GM23338 (cell line): Measurements from ENCODE around the gene C22orf39. TPM values are rescaled to one million over a fixed set of nuclear protein-coding genes. Genes with fewer than 3 reads are reported as not detected.
"Not testable (repeated sequence)": the region's sequence is repeated elsewhere in the genome, so short reads cannot be mapped to it uniquely, and the experiment has no call there.

Experiments used
- ATAC-seq: fragments of 200-7000 bp; cut with Tn5 transposase; 3 replicates; pipeline ENCODE4 v1.9.1; 2020
- DNase-seq: peaks from one replicate; pipeline ENCODE4 v3.0.0-alpha.2; 2015; ENCODE audit warnings: low spot score
- H2AFZ ChIP-seq: fragments of 200-600 bp; sonication (generic); 2 replicates; pipeline ENCODE4 v1.8.0; 2016; ENCODE audit warnings: antibody characterized with exemption, mild to moderate bottlenecking, moderate library complexity
- H3F3A ChIP-seq: fragments of 200-600 bp; sonication (generic); replicated peaks from 2 replicates; pipeline ENCODE4 v1.8.0; 2017; ENCODE audit warnings: antibody characterized with exemption, mixed run types, low read depth
- H3K27ac ChIP-seq: fragments of 200-600 bp; sonication (generic); 2 replicates; pipeline ENCODE4 v1.6.1; 2016; ENCODE audit warnings: low read depth
- H3K27me3 ChIP-seq: fragments of 200-600 bp; sonication (generic); 2 replicates; pipeline ENCODE4 v1.8.0; 2016; ENCODE audit warnings: mild to moderate bottlenecking, mixed run types, moderate library complexity; ENCODE audit not compliant: insufficient read depth
- H3K36me3 ChIP-seq: fragments of 200-600 bp; sonication (generic); 2 replicates; pipeline ENCODE4 v1.8.0; 2016; ENCODE audit warnings: mild to moderate bottlenecking; ENCODE audit not compliant: insufficient read depth
- H3K4me1 ChIP-seq: fragments of 200-600 bp; sonication (generic); 2 replicates; pipeline ENCODE4 v1.8.0; 2016; ENCODE audit warnings: mild to moderate bottlenecking, moderate library complexity; ENCODE audit not compliant: insufficient read depth
- H3K4me2 ChIP-seq: fragments of 200-600 bp; sonication (generic); 2 replicates; pipeline ENCODE4 v1.7.1; 2017; ENCODE audit warnings: mixed run types
- H3K4me3 ChIP-seq: fragments of 200-600 bp; sonication (generic); 2 replicates; pipeline ENCODE4 v1.6.1; 2016; ENCODE audit warnings: mixed run types
- H3K79me2 ChIP-seq: fragments of 200-600 bp; sonication (generic); replicated peaks from 2 replicates; pipeline ENCODE4 v1.8.0; 2017; ENCODE audit warnings: mild to moderate bottlenecking; ENCODE audit not compliant: insufficient read depth
- H3K9me2 ChIP-seq: fragments of 200-600 bp; sonication (generic); 2 replicates; pipeline ENCODE4 v1.8.0; 2017; ENCODE audit not compliant: insufficient read depth
- H4K20me1 ChIP-seq: fragments of 200-600 bp; sonication (generic); replicated peaks from 2 replicates; pipeline ENCODE4 v1.8.0; 2017; ENCODE audit warnings: mild to moderate bottlenecking; ENCODE audit not compliant: insufficient read depth
- H3K27ac Mint-ChIP-seq: 2 replicates; pipeline ENCODE4 v1.8.0; 2020; ENCODE audit warnings: inconsistent platforms, mild to moderate bottlenecking, moderate library complexity, mixed read lengths
- H3K27me3 Mint-ChIP-seq: 3 replicates; pipeline ENCODE4 v1.8.0; 2022; ENCODE audit warnings: low read depth, mild to moderate bottlenecking, moderate library complexity, mixed read lengths, inconsistent platforms; ENCODE audit not compliant: insufficient read depth, poor library complexity
- H3K36me3 Mint-ChIP-seq: 3 replicates; pipeline ENCODE4 v1.8.0; 2021; ENCODE audit warnings: low read depth, mild to moderate bottlenecking, inconsistent platforms, moderate library complexity, mixed read lengths
- H3K4me1 Mint-ChIP-seq: 3 replicates; pipeline ENCODE4 v1.8.0; 2020; ENCODE audit warnings: mild to moderate bottlenecking, inconsistent platforms, mixed read lengths
- H3K4me3 Mint-ChIP-seq: 3 replicates; pipeline ENCODE4 v1.8.0; 2021; ENCODE audit warnings: moderate library complexity, mild to moderate bottlenecking, inconsistent platforms, mixed read lengths
- H3K9me3 Mint-ChIP-seq: 3 replicates; pipeline ENCODE4 v1.8.0; 2020; ENCODE audit warnings: moderate library complexity, mild to moderate bottlenecking, inconsistent platforms, mixed read lengths
- CREB1 ChIP-seq: fragments of 250-450 bp; sonication (Bioruptor Pico); IDR thresholded peaks from 2 replicates; pipeline ENCODE4 v1.5.0; 2020; ENCODE audit warnings: low read depth, mild to moderate bottlenecking, moderate library complexity
- EZH2phosphoT487 ChIP-seq: fragments of 200-600 bp; sonication (generic); IDR thresholded peaks from one replicate; pipeline ENCODE4 v1.8.1; 2018; ENCODE audit warnings: antibody characterized with exemption; ENCODE audit not compliant: unreplicated experiment
- JUNB ChIP-seq: IDR thresholded peaks from one replicate; pipeline ENCODE4 v1.6.1; 2016; ENCODE audit warnings: antibody characterized with exemption; ENCODE audit not compliant: unreplicated experiment
- NANOG ChIP-seq: IDR thresholded peaks from 2 replicates; pipeline ENCODE4 v1.6.1; 2016; ENCODE audit warnings: antibody characterized with exemption, borderline replicate concordance
- POLR2AphosphoS5 ChIP-seq: IDR thresholded peaks from 2 replicates; pipeline ENCODE4 v1.6.1; 2016; ENCODE audit warnings: antibody characterized with exemption, low read depth
- STAT1 ChIP-seq: IDR thresholded peaks from one replicate; pipeline ENCODE4 v1.6.1; 2016; ENCODE audit warnings: antibody characterized with exemption; ENCODE audit not compliant: unreplicated experiment
- ZNF114 ChIP-seq: fragments of 250-450 bp; sonication (Bioruptor Pico); IDR thresholded peaks from 2 replicates; pipeline ENCODE4 v1.5.0; 2020; ENCODE audit warnings: mild to moderate bottlenecking, moderate library complexity
- polyA plus RNA-seq: library from polyadenylated mRNA; unstranded; fragments of >200 nt; fragmentation: Nextera tagmentation; extraction: Ambion mirVana; gene quantifications from 2 replicates; pipeline ENCODE4 v1.2.1, GENCODE V29; 2016
- total RNA-seq: library from RNA; depleted of rRNA; stranded (reverse); fragments of >200 nt; shearing (Covaris generic); gene quantifications from 2 replicates; pipeline ENCODE4 v1.2.3, GENCODE V29; 2014
- TF ChIP-seq, protein P1 (sequence below): IDR thresholded peaks from one replicate; pipeline ENCODE4 v1.6.1; 2018; ENCODE audit warnings: antibody characterized with exemption; ENCODE audit not compliant: unreplicated experiment

C22orf39 gene
- total and polyA plus RNA-seq, 2 experiments from 2014 or later: 37.4 to 40.2 TPM

- no peaks in the 10 kb centered on the region; the same call in 2 of the 3 replicates for H3K4me1 Mint-ChIP-seq
- Histone ChIP-seq H3K27me3 (no peaks in the 10 kb centered on the region), H3K4me3 (no peak overlapping the region), H3K27ac (no peak overlapping the region), H4K20me1 (peaks cover 44% of the 10 kb centered on the region), H3K4me2 (no peak overlapping the region), H3K79me2 (peaks cover 22% of the 10 kb centered on the region), H3K36me3 (no peaks in the 10 kb centered on the region), H3K9me2 (no peaks in the 10 kb centered on the region), H2AFZ (no peak overlapping the region), H3K4me1 (0 out of 2 replicates have a peak, but pooled peaks cover 2% of the 10 kb centered on the region), H3F3A (peaks cover 4% of the 10 kb centered on the region; the same call in 1 of the 2 replicates)
- ATAC-seq (no peak), DNase-seq (no peak)
- no peaks in the 10 kb centered on the region for H3K9me3 Mint-ChIP-seq
- H3K4me3 Mint-ChIP-seq: no peak overlapping the region
- H3K27ac Mint-ChIP-seq: no peak overlapping the region
- peaks cover 9% of the 10 kb centered on the region for H3K27me3 Mint-ChIP-seq
- peaks cover 21% of the 10 kb centered on the region for H3K36me3 Mint-ChIP-seq
- TF ChIP-seq CREB1 (CRISPR knock-in tag) (no peak), NANOG (no peak), STAT1 (no peak), POLR2AphosphoS5 (no peak), EZH2phosphoT487 (no peak), ZNF114 (CRISPR knock-in tag) (no peak), JUNB (no peak)
- TF ChIP-seq, protein P1, sequence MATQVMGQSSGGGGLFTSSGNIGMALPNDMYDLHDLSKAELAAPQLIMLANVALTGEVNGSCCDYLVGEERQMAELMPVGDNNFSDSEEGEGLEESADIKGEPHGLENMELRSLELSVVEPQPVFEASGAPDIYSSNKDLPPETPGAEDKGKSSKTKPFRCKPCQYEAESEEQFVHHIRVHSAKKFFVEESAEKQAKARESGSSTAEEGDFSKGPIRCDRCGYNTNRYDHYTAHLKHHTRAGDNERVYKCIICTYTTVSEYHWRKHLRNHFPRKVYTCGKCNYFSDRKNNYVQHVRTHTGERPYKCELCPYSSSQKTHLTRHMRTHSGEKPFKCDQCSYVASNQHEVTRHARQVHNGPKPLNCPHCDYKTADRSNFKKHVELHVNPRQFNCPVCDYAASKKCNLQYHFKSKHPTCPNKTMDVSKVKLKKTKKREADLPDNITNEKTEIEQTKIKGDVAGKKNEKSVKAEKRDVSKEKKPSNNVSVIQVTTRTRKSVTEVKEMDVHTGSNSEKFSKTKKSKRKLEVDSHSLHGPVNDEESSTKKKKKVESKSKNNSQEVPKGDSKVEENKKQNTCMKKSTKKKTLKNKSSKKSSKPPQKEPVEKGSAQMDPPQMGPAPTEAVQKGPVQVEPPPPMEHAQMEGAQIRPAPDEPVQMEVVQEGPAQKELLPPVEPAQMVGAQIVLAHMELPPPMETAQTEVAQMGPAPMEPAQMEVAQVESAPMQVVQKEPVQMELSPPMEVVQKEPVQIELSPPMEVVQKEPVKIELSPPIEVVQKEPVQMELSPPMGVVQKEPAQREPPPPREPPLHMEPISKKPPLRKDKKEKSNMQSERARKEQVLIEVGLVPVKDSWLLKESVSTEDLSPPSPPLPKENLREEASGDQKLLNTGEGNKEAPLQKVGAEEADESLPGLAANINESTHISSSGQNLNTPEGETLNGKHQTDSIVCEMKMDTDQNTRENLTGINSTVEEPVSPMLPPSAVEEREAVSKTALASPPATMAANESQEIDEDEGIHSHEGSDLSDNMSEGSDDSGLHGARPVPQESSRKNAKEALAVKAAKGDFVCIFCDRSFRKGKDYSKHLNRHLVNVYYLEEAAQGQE: no peak
Measured at GRCh38 chr22:19438298-19438697, 9.2 kb downstream of the C22orf39 start.

GRCh38 chr22:19436444-19437161 is 10.9 kb downstream of the C22orf39 start:
- H2AFZ ChIP-seq, DNase-seq, H3K27me3 ChIP-seq, H3F3A ChIP-seq, H3K27ac ChIP-seq, H3K9me3 Mint-ChIP-seq, H3K9me2 ChIP-seq, H3K36me3 ChIP-seq, H3K4me1 Mint-ChIP-seq, H3K4me3 ChIP-seq, H3K27ac Mint-ChIP-seq, ATAC-seq, H3K4me3 Mint-ChIP-seq, H3K4me1 ChIP-seq, H3K4me2 ChIP-seq: not testable (repeated sequence)
- peaks cover 10% of the 10 kb centered on the region for H3K79me2 ChIP-seq
- Mint-ChIP-seq H3K36me3 (peaks cover 16% of the 10 kb centered on the region; the same call in 2 of the 3 replicates), H3K27me3 (peaks cover 10% of the 10 kb centered on the region)
- H4K20me1 ChIP-seq: peaks cover 27% of the 10 kb centered on the region
